A549 (cell line): ENCODE results near the gene KLRK1.

ENCODE experiments used
- BHLHE40 ChIP-seq: IDR thresholded peaks from 2 replicates; pipeline ENCODE4 v1.6.1; 2012; ENCODE audit warnings: low read depth, low read length, inconsistent platforms
- CTCF ChIP-seq: fragments of >200 bp; sonication (Bioruptor Twin); formaldehyde crosslinking; IDR thresholded peaks from 3 replicates; pipeline ENCODE4 v1.5.1; 2016
- HOXA7 ChIP-seq: fragments of 250-450 bp; sonication (Bioruptor Pico); IDR thresholded peaks from 2 replicates; pipeline ENCODE4 v1.5.0; 2020; ENCODE audit warnings: mild to moderate bottlenecking, moderate library complexity
- MAFK ChIP-seq: fragments of 450-650 bp; IDR thresholded peaks from 2 replicates; pipeline ENCODE4 v1.6.1; 2014; ENCODE audit not compliant: partially characterized antibody
- NPAS2 ChIP-seq: fragments of 250-450 bp; sonication (Bioruptor Pico); IDR thresholded peaks from 2 replicates; pipeline ENCODE4 v1.8.0; 2022; ENCODE audit warnings: mild to moderate bottlenecking, moderate library complexity, borderline replicate concordance
- POLR2A ChIP-seq: IDR thresholded peaks from 2 replicates; pipeline ENCODE4 v1.6.1; 2012; ENCODE audit warnings: mild to moderate bottlenecking, low read length
- RARB ChIP-seq: fragments of 250-450 bp; sonication (Bioruptor Pico); IDR thresholded peaks from 2 replicates; pipeline ENCODE4 v1.8.0; 2021; ENCODE audit warnings: mild to moderate bottlenecking, moderate library complexity
- RCOR1 ChIP-seq: fragments of 150-350 bp; IDR thresholded peaks from 2 replicates; pipeline ENCODE4 v1.6.1; 2014; ENCODE audit warnings: antibody characterized with exemption, low read length, low read depth
- RFX5 ChIP-seq: fragments of 450-650 bp; IDR thresholded peaks from 2 replicates; pipeline ENCODE4 v1.7.1; 2014; ENCODE audit warnings: antibody characterized with exemption, mild to moderate bottlenecking, moderate library complexity
- SMC3 ChIP-seq: fragments of >200 bp; sonication (Bioruptor Twin); formaldehyde crosslinking; IDR thresholded peaks from 3 replicates; pipeline ENCODE4 v1.6.1; 2018; ENCODE audit warnings: inconsistent platforms
- TF ChIP-seq, protein P1 (sequence below): fragments of 450-650 bp; IDR thresholded peaks from 2 replicates; pipeline ENCODE4 v1.6.1; 2014; ENCODE audit warnings: antibody characterized with exemption

DNA sequence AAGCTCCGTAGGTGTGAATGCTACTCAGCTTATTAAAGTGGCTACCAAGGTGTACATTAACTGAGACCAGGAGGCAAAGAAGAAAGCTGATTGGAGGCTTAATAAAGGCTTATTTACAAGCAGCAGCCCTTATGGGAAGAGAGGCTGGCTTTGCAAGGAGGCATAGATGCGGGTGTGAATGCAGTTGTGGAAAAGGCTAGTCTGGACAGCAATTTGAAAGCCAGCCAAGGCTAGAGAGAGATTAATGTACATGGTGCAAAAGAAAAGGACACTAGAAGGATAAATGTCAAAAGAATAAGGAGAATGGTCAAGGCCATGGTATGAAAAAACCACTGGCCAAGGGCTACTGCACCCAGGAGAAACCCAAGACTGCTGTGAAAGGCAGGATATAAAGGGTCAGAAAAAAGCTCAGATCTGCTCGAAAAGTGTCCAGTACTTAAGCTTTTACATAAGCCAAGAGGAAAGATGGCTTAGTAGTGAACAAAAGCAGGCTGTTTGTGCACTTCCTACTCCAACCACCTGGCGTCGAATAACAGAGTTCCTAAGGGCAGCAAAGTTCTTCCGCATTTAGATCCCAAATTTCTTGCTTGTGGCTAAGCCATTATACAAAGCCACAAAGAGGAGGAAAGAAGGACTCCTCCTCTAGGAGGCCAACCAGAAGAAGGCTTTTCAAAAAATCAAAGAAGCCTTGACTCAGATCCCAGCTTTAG, 24.0 kb downstream of the KLRK1 start:
- TF ChIP-seq CTCF (no peak), BHLHE40 (no peak), HOXA7 (CRISPR knock-in tag) (no peak), RARB (CRISPR knock-in tag) (no peak), MAFK (no peak), NPAS2 (CRISPR knock-in tag) (no peak), RCOR1 (no peak), POLR2A (no peak), RFX5 (no peak), SMC3 (no peak)
- TF ChIP-seq, protein P1, sequence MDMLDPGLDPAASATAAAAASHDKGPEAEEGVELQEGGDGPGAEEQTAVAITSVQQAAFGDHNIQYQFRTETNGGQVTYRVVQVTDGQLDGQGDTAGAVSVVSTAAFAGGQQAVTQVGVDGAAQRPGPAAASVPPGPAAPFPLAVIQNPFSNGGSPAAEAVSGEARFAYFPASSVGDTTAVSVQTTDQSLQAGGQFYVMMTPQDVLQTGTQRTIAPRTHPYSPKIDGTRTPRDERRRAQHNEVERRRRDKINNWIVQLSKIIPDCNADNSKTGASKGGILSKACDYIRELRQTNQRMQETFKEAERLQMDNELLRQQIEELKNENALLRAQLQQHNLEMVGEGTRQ = no peak
